ENCODE data around the gene PKDREJ.
"Not testable (repeated sequence)": the region's sequence is repeated elsewhere in the genome, so short reads cannot be mapped to it uniquely, and the experiment has no call there.

The PKDREJ gene

GRCh38 chr22:46264520-46264919, 1.4 kb upstream of the PKDREJ start:
- DNase-seq (ENCODE audit: low spot score): not testable (repeated sequence)

GRCh38 chr22:46262449-46263215, 511 bp downstream of the PKDREJ start:
- no peak for DNase-seq (ENCODE audit: low spot score)

- no peak for DNase-seq (ENCODE audit: low spot score)
Observed at GRCh38 chr22:46260038-46260437, 3.1 kb downstream of the PKDREJ start.

DNA sequence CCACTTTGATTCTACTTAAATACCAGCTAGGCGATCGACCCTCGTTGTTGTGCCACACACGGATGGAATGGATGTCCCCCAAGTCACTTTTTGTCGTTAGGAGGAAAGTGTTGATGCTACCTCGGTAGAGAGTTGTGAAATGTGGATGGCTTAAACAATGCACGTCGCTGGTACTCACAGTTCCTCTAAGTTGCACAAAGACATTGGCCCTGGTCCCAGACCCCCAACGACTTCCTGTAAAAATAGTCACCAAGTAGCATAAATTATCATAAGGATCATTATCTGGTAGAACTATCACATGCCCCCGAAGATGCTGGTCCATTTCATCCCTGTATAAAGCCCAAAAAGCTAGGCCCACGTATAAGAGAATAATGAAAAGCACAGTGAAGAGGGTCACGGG, 3.8 kb downstream of the PKDREJ start:
- DNase-seq (ENCODE audit: low spot score): no peak

- no peak for DNase-seq (ENCODE audit: low spot score)
Observed at GRCh38 chr22:46256358-46256958, 6.7 kb downstream of the PKDREJ start.

- DNase-seq (ENCODE audit: low spot score): no peak
Observed at GRCh38 chr22:46251816-46252380, 11.2 kb downstream of the PKDREJ start.

DNA sequence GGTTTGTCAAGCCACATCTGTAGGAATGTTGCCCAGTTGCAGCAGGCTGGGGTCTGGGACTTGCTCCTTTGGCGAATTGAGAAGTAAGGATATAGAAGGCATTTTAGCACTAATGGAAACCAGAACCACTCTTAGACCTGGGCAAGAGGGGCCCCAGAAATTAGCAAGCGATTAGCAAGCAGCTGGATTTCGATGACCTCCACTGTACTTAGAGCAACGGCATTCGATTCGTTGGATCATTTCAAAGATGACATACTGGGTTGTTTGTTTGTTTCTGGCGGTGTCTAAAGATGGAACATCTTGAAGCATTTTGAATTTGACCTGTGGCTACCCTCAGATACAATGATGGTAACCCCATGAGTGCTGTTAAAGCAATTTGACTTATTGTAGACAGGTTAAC, 11.9 kb downstream of the PKDREJ start:
- no peak for DNase-seq (ENCODE audit: low spot score)

- no peak for DNase-seq (ENCODE audit: low spot score)
Observed at GRCh38 chr22:46250783-46251125, 12.4 kb downstream of the PKDREJ start.

- DNase-seq (ENCODE audit: low spot score): peak; percentile 97
Observed at GRCh38 chr22:46250035-46250782, 12.9 kb downstream of the PKDREJ start, which contains the start of gene CDPF1. TSS of gene CDPF1 (minus strand) at chr22:46250293. CDS start at chr22:46248284, 2,009 bp downstream.

GRCh38 chr22:46247443-46247975, 15.6 kb downstream of the PKDREJ start:
- DNase-seq (ENCODE audit: low spot score): no peak

DNA sequence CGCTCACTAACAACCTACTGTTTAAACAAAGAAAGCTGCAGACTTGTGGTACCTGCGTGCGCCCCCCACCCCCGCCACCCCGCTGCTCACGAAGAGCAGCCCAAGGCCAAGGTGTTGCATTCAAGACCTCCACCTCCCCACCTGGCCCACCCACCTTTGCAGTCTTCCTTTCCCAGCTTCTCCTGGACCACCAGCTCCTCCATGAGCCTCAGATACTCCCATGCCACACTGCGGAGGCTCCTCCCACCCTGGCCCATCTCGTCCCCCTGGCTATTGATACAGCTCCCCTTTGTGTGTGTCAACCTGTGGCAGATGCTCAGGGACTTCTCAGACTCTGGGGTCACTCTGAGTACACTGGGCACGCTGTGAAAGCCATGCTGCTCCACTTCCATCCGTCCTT, 17.0 kb downstream of the PKDREJ start:
- DNase-seq (ENCODE audit: low spot score): no peak

- peak; percentile 39 for DNase-seq (ENCODE audit: low spot score)
Observed at GRCh38 chr22:46245511-46245910, 17.6 kb downstream of the PKDREJ start.

- DNase-seq (ENCODE audit: low spot score): no peak
Observed at GRCh38 chr22:46244771-46245170, 18.4 kb downstream of the PKDREJ start.

GRCh38 chr22:46242076-46242475, 21.1 kb downstream of the PKDREJ start:
- no peak for DNase-seq (ENCODE audit: low spot score)

- no peak for DNase-seq (ENCODE audit: low spot score)
Observed at GRCh38 chr22:46241396-46242007, 21.6 kb downstream of the PKDREJ start.

GRCh38 chr22:46240907-46241306, 22.2 kb downstream of the PKDREJ start:
- DNase-seq (ENCODE audit: low spot score): no peak

- no peak for DNase-seq (ENCODE audit: low spot score)
Observed at GRCh38 chr22:46240506-46240905, 22.6 kb downstream of the PKDREJ start.

DNA sequence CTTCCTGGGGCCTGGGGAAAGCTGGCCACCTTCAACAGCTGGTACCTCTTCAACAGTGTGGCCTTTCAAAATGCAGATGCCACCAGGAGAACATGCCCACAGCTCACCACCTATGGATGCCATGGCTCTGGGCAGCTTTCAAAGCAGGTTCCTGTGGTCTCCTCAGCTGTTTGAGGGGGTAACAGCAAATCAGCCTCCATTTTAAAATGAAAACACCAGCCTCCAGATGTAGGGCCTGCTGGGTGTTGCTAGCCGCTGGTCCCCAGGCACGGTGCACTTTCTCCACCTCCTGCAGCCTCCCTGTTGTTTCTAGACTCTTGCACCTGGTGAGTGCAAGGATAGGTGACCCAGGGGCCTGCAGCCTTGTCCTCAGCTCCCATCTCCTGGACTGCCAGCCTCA, 23.1 kb downstream of the PKDREJ start:
- DNase-seq (ENCODE audit: low spot score): no peak

DNA sequence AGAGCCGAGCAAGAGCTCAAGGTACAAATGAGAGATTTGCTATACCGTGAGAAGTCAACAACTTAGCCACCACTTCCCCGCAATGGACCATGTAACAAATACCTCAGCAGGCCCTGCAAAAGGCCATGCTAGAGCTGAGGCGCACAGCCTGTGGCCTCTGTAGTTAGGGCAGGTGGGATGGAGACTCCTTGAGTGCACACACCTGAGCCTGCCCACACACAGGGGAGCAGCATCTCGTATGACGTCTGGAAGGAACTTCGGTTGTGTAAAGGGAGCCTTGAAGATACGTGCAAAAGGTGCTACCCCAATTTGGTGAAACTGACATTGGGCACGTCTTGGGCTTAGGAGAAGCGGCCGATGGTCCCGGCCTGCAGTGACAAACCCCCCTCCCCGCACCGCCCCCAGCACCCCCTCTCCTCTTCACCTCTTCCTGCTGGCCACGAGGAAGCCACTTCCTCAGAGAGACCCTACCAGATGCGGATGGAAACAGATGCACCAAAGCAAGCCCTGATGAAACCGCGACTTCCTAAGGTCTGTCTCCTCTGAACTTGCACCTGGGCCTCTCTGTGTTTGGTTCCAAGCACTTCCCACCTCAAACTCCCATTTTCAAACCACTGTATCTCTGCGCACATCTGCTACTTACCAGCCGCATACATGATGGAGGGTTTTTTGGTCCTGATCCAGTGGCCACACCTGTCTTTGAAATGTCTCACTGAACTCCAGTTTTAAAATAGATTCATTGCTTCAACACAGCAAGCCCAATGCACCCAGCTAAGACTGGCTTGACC, 23.7 kb downstream of the PKDREJ start:
- DNase-seq (ENCODE audit: low spot score): no peak

GRCh38 chr22:46238541-46238940, 24.6 kb downstream of the PKDREJ start:
- no peak for DNase-seq (ENCODE audit: low spot score)

DNA sequence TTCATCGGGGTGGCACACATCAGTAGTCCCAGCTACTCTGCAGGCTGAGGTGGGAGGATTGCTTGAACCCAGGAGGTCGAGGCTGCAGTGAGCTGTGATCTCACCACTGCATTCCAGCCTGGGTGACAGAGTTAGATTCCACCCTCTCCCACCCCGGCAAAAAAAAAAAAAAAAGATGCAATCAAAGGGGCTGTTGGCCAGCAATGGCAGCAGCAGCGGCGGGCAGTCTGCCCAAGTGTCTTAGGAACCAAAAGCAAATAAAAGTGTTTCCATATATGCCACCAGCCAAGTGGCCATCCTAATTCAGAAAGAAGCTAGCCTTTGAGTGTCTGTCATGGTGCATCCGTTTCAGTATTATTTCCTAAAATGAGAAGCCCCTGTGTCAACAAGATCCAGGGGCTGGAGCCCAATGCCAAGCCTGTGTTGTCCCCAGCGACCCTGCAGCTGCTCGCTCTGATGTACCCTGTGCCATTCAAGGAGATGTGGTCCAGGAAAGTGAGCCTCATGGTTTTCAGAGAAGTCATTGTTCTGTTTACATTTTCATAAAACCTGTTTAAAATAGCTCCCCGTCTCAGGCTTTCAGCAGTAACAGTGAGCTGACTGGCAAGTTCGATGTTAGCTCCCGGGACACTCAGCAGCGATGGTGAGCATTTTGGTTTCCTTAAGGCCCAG, 25.6 kb downstream of the PKDREJ start:
- peak; percentile 41 for DNase-seq (ENCODE audit: low spot score)

Measured in AG08396 (cell line).